Erythroblast (primary cell): ENCODE data around the gene IL11.

Source experiments
- GATA1 ChIP-seq: IDR thresholded peaks from 2 replicates; pipeline ENCODE4 v1.6.1; 2011; ENCODE audit warnings: low read depth, mild to moderate bottlenecking, control low read depth, low read length, moderate library complexity
- POLR2A ChIP-seq: IDR thresholded peaks from 2 replicates; pipeline ENCODE4 v1.6.1; 2011; ENCODE audit warnings: mild to moderate bottlenecking, low read length

- TF ChIP-seq POLR2A, result no peak
- no peak for TF ChIP-seq GATA1
Measured at GRCh38 chr19:55382013-55382412, 11.8 kb upstream of the IL11 start.
